Measurements from ENCODE around the gene SERTM2.
"Not testable (repeated sequence)": the region's sequence is repeated elsewhere in the genome, so short reads cannot be mapped to it uniquely, and the experiment has no call there.

Gene SERTM2

DNA sequence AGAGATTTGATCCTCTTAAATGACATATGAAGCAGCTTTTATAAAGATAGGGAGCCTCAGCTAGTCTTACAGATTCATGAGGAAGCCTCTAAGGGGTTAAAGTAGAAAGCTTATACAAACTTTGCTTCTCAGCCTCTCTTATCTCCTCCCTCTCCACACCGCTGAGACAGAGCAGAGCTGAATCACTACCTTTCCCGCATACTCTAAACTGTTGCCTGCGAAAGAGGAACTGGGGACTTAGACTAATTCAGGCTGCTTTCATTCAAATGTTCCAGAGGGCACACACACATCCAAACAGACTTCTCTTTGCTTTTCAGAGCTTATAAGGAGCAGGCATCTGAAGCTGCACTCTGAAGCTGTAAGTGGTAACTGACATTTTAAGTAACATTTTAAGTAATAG is at the start of gene SERTM2:
Gene SERTM2, plus strand, starts transcription at position 169 of the 400 bp plus-strand sequence. CDS start 7,213 bp downstream, outside the sequence.
- no peak within 1 kb of the TSS for H3K4me3 ChIP-seq (ENCODE audit: low read depth, low read length)

DNA sequence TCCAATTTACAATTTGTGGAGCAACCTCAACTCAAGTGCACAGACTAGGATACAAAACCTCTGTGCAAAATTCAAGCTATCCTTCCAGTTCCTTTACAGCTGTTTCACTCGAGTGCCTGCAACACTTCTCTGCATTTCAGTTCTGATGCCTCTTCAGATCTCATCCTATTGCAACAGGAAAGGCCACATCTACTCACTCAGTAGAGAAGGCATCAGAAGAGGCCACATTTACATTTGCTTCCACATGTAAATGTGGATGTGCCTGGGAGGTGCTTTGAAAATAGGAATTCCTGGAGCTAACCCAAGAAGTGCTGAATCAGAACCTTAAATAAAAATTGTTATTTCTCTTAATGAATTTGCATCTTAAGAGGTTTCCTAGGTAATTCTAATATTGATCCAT is 45.8 kb upstream of the SERTM2 start:
- no peak overlapping the region for H3K4me3 ChIP-seq (ENCODE audit: low read depth, low read length)

- no peak overlapping the region for H3K4me3 ChIP-seq (ENCODE audit: low read depth, low read length)
Measured at GRCh38 chrX:111467896-111468295, 43.5 kb upstream of the SERTM2 start.

DNA sequence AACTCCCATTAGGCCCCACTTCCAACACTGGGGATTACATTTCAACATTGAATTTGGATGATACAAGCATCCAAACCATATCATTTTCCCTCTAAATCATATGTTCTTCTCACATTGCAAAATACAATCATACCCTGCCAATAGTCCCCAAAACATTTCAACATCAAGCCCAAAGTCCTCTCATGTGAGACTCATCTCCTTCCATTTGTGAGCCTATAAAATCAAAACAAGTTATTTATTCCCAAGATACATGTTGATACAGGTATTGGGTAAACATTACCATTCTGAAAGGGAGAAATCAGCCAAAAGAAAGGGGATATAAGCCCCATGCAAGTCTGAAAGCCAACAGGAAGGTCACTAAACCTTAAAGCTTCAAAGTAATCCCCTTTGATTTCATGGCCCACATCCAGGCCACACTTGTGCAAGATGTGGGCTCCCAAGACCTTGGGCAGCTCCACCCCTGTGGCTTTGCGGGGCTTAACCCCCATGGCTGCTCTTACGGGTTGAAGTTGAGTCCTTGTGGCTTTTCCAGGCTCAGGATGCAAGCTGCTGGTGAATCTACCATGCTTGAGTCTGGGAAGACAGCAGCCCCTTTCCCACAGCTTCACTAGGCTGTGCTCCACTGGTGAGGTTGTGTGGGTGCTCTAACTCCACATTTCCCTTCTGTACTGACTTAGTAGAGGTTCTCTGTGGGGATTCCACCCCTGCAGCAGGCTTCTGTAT is 40.6 kb upstream of the SERTM2 start:
- no peak overlapping the region for H3K4me3 ChIP-seq (ENCODE audit: low read depth, low read length)

- H3K4me3 ChIP-seq (ENCODE audit: low read depth, low read length): no peak overlapping the region
Measured at GRCh38 chrX:111481896-111482295, 29.5 kb upstream of the SERTM2 start.

DNA sequence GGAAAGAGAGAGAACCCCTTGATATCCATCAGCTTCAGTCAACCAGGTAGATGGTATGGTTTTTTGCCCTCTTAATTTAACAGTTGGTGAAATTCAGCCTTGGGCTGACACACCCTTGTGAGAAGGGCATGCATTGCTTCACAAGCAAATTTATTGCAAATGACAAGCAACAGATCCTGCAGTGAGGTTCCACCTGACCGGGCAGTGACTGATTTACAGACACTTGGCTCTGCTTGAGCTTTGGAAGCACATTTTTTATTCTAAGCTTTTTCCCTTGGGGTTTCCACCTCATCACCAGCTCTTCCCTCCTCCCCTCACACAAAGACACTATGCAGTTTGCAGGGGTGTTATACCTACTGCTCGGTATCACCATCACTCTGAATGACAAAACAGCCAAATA is 28.3 kb upstream of the SERTM2 start:
- no peak overlapping the region for H3K4me3 ChIP-seq (ENCODE audit: low read depth, low read length)

- H3K4me3 ChIP-seq (ENCODE audit: low read depth, low read length): no peak overlapping the region
Measured at GRCh38 chrX:111483881-111484280, 27.6 kb upstream of the SERTM2 start.

- no peak overlapping the region for H3K4me3 ChIP-seq (ENCODE audit: low read depth, low read length)
Measured at GRCh38 chrX:111490688-111491087, 20.8 kb upstream of the SERTM2 start.

- no peak overlapping the region for H3K4me3 ChIP-seq (ENCODE audit: low read depth, low read length)
Measured at GRCh38 chrX:111492085-111492484, 19.4 kb upstream of the SERTM2 start.

- no peak overlapping the region for H3K4me3 ChIP-seq (ENCODE audit: low read depth, low read length)
Measured at GRCh38 chrX:111498538-111499103, 12.8 kb upstream of the SERTM2 start.

DNA sequence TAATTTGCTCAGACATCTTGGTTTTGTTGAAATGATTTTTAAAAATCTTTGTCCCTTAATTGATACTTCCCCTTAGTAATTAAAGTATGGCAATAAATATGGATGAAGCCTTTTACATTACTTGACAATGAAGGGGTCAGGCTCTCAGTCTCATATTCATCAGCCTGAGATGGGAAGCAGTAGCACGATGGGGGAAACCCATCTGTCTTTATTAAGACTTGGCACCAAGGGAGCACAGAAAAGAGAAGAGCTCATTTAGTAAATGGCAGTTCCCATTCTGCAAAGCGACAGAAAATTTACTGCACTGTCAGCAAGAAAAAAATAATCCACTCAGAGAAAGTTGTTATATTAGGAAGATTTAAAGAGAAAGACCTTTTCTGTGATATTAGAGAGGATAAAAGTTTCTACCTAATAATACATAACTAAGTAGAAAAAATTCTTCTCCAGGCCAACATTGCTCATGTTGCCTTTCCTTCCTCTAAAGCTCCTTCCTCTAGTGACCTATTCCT is 7.9 kb upstream of the SERTM2 start:
- no peak overlapping the region for H3K4me3 ChIP-seq (ENCODE audit: low read depth, low read length)

GRCh38 chrX:111504941-111505340 is 6.5 kb upstream of the SERTM2 start:
- H3K4me3 ChIP-seq (ENCODE audit: low read depth, low read length): no peak overlapping the region

DNA sequence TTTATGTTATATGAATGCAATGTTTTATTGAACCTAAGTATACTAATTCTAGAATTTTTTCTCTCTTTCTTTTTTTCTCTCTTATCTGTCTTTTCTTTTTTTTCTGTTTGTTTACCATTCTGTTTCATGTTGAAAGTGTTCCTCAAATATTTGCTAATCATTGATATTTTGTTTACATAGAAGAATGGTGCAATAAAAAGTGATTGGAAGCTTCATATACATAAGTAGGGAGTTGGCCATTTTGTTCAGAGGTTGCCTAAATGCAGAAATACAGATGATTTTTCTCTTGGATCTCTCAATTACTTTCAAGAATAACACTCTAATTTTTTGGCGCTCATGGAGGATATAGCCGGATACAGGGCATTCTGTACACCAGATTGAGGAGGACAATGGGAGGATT is 5.7 kb upstream of the SERTM2 start:
- no peak overlapping the region for H3K4me3 ChIP-seq (ENCODE audit: low read depth, low read length)

GRCh38 chrX:111506826-111507225 is 4.6 kb upstream of the SERTM2 start:
- no peak overlapping the region for H3K4me3 ChIP-seq (ENCODE audit: low read depth, low read length)

- no peak overlapping the region for H3K4me3 ChIP-seq (ENCODE audit: low read depth, low read length)
Measured at GRCh38 chrX:111507933-111508332, 3.5 kb upstream of the SERTM2 start.

- H3K4me3 ChIP-seq (ENCODE audit: low read depth, low read length): no peak overlapping the region
Measured at GRCh38 chrX:111515298-111515697, 3.9 kb downstream of the SERTM2 start.

DNA sequence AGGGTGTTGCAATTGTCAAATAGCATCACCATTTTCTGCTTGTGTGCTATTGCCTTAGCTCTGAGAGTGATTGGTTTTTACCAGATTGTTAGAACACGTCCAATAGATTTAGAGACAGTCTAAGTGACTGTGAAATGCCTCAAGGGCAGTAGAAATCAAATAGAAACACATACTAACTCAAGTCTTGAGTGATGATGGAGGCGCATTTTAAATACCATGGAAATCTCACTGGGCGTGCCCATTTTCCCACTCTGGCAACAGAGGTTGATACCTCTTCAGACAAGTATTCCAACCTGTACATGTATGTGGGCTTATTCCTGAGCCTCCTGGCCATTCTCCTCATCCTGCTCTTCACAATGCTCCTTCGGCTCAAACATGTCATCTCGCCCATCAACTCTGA is 7.2 kb downstream of the SERTM2 start:
- H3K4me3 ChIP-seq (ENCODE audit: low read depth, low read length): no peak overlapping the region

- H3K4me3 ChIP-seq (ENCODE audit: low read depth, low read length): no peak overlapping the region
Measured at GRCh38 chrX:111519215-111519614, 7.8 kb downstream of the SERTM2 start.

- H3K4me3 ChIP-seq (ENCODE audit: low read depth, low read length): no peak overlapping the region
Measured at GRCh38 chrX:111520506-111520905, 9.1 kb downstream of the SERTM2 start.

DNA sequence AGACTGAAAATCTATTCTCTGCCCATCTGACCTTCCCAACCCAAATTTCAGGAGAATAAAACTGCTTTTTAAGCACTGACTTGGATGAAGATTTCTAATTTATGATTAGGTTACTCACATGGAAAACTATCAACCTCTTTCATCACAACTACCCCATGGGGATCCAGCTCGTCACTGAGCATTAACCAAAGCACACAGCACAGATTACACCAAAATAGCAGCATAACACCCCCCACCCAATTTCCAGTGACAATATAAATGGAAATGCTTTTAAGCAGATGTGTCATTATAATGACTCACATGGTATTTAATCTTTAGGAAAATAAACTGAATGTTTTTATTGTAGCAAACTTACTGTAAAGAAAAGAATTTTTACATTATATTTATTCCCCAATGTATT is 9.7 kb downstream of the SERTM2 start:
- no peak overlapping the region for H3K4me3 ChIP-seq (ENCODE audit: low read depth, low read length)

DNA sequence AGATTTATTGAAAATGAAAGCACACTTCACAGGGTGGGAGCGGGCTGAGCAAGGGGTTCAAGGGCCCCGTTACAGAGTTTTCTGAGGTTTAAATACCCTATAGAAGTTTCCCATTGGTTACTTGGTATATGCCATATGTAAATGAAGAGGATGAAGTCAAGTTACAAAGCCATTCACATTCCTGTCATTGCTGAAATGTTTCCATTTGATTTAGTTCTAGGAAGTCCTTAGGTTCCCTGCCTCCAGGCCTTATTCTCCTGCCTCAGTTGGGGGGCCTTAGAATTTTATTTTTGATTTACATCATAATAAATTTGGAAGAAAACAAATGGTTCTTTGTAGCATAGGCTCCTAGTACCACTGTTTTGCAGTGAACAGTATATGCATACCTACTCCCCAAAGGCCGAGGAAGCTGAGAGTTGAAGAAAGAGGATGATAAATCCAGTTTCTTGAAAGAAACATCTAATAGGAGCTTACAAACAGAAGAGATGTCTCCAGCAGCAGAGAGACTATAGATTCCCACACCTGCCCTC is 31.8 kb downstream of the SERTM2 start:
- H3K4me3 ChIP-seq (ENCODE audit: low read depth, low read length): no peak overlapping the region

DNA sequence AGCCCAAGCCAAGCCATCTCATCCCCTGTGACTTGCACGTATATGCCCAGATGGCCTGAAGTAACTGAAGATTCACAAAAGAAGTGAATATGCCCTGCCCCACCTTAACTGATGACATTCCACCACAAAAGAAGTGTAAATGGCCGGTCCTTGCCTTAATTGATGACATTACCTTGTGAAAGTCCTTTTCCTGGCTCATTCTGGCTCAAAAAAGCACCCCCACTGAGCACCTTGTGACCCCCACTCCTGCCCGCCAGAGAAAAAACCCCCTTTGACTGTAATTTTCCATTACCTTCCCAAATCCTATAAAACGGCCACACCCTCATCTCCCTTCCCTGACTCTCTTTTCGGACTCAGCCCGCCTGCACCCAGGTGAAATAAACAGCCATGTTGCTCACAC is 37.8 kb downstream of the SERTM2 start:
- not testable (repeated sequence) for H3K4me3 ChIP-seq (ENCODE audit: low read depth, low read length)

Data from iPS-11a (cell line).